ENCODE results near the gene MATK.
"Not testable (repeated sequence)": the region's sequence is repeated elsewhere in the genome, so short reads cannot be mapped to it uniquely, and the experiment has no call there.

MATK gene

GRCh38 chr19:3771000-3771905, 14.9 kb downstream of the MATK start:
- DNase-seq (ENCODE audit: low read depth in 2 of 2): no peak

- no peak for DNase-seq (ENCODE audit: low read depth in 2 of 2)
Measured at GRCh38 chr19:3770136-3770999, 15.8 kb downstream of the MATK start.

- no peak for DNase-seq (ENCODE audit: low read depth in 2 of 2)
Measured at GRCh38 chr19:3769494-3769893, 16.7 kb downstream of the MATK start.

GRCh38 chr19:3768748-3769099, 17.5 kb downstream of the MATK start:
- DNase-seq (ENCODE audit: low read depth in 2 of 2): no peak

- no peak for DNase-seq (ENCODE audit: low read depth in 2 of 2)
Measured at GRCh38 chr19:3768015-3768747, 18.0 kb downstream of the MATK start.

- no peak for DNase-seq (ENCODE audit: low read depth in 2 of 2)
Measured at GRCh38 chr19:3767050-3767449, 19.1 kb downstream of the MATK start.

GRCh38 chr19:3766520-3766919, 19.7 kb downstream of the MATK start:
- DNase-seq (ENCODE audit: low read depth in 2 of 2): no peak

GRCh38 chr19:3765757-3766156, 20.4 kb downstream of the MATK start:
- not testable (repeated sequence) for DNase-seq (ENCODE audit: low read depth in 2 of 2)

GRCh38 chr19:3765121-3765520, 21.1 kb downstream of the MATK start:
- no peak for DNase-seq (ENCODE audit: low read depth in 2 of 2)

- DNase-seq (ENCODE audit: low read depth in 2 of 2): peak; percentile 99
Measured at GRCh38 chr19:3762501-3763459, 23.4 kb downstream of the MATK start, which contains the start of gene MRPL54. MRPL54 (plus strand) TSS chr19:3762682; CDS start chr19:3762701, 19 bp downstream.

GRCh38 chr19:3762130-3762473, 24.1 kb downstream of the MATK start:
- DNase-seq (ENCODE audit: low read depth in 2 of 2): no peak

GRCh38 chr19:3761382-3762129, 24.6 kb downstream of the MATK start, which contains the start of gene APBA3:
APBA3 (minus strand) TSS chr19:3761692; CDS start chr19:3760264, 1,428 bp downstream.
- peak; percentile 90 to 91 for DNase-seq (ENCODE audit: low read depth in 2 of 2)

GRCh38 chr19:3760871-3761361, 25.3 kb downstream of the MATK start:
- DNase-seq (ENCODE audit: low read depth in 2 of 2): no peak

GRCh38 chr19:3759482-3760254, 26.5 kb downstream of the MATK start:
- DNase-seq (ENCODE audit: low read depth in 2 of 2): no peak

- DNase-seq (ENCODE audit: low read depth in 2 of 2): not testable (repeated sequence)
Measured at GRCh38 chr19:3758297-3758696, 27.9 kb downstream of the MATK start.

GRCh38 chr19:3757705-3758104, 28.5 kb downstream of the MATK start:
- DNase-seq (ENCODE audit: low read depth in 2 of 2): not testable (repeated sequence)

GRCh38 chr19:3753631-3754410, 32.4 kb downstream of the MATK start:
- no peak for DNase-seq (ENCODE audit: low read depth in 2 of 2)

- no peak for DNase-seq (ENCODE audit: low read depth in 2 of 2)
Measured at GRCh38 chr19:3752492-3752891, 33.7 kb downstream of the MATK start.
